ENCODE results near the gene MRPS34.

MRPS34 gene

DNA sequence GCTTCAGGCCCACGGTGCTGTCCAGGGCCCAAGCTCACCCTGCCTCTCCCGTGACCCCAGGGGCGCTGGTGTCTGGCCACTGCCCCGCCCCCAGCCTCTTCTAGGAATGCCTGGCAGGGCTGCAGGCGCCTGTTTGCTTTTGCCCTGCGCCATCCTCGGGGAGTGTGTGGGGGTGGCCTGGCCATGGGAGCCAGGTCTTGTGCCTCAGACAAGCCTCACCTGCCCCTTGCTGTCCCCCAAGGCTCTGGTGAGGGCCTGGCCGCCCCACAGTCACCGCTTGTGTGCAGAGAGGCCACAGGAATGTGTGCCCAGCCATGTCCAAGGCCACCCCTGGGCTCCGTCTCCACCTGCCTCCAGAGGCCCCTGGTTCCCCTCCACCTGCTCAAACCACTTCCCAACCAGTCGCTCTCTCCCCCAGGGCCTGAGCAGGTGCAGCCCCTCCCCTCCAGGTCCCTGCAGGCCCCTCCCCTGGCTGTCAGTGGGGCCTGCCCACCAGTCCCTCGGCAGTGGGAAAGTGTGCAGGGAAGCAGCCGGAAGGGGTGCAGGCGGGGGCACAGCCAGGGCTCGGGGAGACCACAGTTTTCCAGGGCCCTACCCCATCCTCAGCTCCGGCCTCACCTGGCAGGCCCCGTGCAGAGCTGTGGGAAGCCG is 21.4 kb upstream of the MRPS34 start:
- no peak for DNase-seq (ENCODE audit: low spot score)

DNA sequence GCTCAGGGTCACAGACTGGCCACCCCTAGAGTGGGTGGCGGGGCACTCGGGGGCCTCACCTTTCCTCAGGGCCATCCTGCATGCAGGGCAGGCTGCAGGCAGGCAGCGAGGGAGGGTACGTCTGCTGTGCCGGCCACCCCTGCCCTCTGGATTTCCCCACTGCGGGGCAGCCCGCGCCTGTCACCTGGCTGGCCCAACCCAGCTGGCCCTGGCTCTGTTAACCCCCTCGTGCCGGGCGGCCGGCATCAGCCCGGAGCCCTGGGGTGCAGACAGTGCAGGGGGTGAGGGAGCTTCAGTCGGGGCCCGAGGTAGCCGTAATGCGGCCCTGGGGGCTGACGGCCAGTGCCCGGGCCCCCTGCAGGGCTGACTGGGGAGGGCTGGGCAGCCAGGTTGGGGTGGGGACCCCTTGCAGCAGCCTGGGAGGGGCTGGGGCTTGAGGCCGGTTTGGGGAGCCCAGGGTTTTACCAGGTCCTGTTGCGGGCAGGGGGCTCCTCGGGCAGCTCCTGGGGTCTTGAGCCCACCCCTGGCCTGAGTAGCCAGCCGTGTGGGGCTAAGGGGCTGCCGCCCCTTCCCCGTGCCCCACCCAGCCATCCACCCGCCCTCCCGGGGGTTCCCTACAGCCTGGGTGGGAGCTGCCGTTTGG is 20.8 kb upstream of the MRPS34 start, which contains the start of gene IGFALS:
Gene IGFALS, minus strand, starts transcription at position 128 of the 643 bp plus-strand sequence. Its CDS starts 53 bp downstream, at position 75.
- DNase-seq (ENCODE audit: low spot score): no peak

DNA sequence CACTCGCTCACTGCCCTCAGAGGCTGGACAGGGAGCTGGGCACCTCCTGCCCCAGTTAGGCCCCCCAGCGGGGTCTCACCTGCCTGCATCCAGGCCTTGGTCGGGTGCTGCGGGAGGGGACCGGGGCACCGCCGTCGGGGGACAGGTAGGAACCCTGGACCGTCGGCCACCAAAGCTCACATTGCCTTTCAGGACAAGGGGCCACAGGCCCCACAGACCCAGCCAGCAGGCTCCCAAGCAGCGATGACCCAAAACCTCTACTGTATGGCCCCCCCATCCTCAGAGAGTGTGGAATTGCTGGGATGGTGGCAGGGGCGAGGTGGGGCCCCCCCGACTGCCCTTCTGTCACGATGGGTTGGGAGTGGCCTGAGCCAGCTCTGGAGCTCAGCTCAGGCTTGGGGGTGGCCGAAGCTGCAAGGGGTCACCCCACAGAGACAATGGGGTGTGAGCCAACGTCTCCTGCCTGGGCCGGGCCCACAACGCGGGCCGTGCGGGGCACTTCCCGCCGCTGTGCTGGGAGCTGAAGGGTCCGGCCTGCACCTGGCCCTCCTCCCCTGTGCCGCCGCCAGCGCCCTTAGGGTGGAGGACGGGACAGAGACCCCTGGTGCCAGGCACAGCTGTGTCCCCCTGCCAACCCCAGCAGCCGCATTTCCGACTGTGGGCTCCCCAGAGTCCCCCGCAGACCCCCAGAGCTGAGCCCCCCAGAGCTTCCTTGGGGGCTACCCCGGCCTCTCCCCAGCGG is 20.1 kb upstream of the MRPS34 start:
- no peak for DNase-seq (ENCODE audit: low spot score)

DNA sequence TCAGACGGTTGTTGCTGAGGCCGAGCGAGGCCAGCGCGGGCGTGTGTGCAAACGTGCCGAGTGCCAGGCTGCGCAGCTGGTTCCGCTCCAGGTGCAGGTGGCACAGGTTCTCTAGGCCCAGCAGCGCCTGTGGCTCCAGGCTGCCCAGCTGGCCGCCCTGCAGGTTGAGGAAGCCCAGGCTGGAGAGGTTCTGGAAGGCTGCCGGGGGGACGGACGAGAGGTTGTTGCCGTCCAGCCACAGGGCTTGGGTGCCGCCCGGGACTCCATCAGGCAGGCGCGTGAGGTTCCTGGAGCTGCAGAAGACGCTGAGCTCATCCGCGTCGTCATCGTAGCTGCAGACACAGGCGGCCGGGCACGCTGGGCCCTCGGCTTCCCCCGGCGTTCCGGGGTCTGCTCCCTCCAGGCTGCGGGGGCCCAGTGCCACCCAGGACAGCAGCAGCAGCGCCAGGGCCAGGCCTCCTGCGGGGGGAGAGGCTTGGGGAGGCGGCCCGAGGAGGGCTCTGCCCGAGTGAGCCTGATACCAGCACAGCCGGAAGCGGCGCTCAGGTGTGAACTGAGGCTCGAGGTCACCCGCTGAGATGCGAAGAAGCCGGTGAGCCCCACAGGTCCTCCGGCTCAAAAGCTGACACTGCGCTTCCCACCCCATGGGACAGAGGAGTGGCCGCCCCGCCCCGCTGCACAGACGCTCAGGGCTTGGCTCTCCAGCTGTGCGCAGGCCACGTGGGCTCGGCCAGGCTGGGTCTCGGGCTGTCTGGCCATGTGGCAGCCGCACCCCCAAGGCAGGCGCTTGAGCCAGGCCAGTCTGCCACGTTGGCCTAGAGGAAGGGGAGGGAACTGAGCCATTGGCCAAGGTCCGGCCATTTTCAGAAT is 19.2 kb upstream of the MRPS34 start:
- DNase-seq (ENCODE audit: low spot score): no peak

DNA sequence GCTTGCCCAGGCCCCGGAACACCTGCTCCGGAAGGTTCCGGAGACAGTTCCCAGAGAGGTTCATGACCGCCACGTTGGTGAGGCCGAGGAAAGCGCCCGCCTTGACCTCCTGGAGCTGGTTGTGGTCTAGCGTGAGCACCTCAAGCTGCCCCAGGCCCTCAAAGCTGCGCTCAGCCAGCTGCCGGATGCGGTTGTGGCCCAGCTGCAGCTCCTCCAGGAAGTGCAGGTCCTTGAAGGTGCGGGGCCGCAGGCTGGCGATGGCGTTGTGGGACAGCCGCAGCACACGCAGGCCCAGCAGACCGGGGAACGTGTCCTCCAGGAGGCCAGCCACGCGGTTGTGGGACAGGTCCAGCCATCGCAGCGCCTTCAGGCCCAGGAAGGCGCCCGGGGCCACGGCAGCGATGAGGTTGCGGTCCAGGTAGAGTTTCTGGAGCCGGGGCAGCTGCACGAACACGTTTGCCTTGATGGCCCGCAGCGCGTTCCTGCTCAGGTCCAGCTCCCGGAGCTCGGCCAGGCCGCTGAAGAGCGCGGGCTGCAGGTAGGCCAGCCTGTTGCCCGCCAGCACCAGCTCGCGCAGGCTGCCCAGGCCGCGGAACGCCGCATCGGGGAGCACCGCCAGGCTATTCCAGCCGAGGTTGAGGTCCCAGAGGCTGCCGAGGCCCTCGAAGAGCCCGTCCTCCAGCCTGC is 18.5 kb upstream of the MRPS34 start:
- DNase-seq (ENCODE audit: low spot score): no peak

DNA sequence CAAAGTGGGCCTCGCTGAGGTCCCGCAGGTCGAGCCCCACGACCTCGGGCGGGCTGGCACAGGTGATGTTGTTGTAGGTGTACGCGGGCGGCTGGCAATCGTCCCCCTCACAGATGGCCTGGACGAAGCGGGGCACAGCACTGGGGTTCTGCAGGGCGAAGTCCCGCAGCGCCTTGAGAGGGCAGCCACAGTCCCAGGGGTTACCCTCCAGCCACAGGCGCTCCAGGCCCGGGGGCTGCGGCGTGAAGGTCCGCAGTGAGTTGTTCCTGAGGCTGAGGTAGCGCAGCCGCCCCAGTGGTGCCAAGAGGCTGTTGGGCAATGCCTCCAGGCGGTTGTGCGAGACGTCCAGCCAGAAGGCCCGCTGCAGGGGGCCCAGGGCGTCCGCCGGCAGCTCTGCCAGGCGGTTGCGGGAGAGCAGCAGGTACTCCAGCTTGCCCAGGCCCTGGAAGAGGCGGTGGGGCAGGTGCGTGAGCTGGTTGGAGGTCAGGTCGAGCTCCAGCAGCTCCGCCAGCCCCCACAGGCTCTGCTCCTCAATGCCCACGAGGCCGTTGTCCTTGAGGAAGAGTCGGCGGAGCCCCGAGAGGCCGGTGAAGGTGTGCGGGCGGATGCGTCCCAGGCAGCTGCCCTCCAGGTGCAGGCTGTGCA is 17.8 kb upstream of the MRPS34 start:
- DNase-seq (ENCODE audit: low spot score): peak; percentile 58

DNA sequence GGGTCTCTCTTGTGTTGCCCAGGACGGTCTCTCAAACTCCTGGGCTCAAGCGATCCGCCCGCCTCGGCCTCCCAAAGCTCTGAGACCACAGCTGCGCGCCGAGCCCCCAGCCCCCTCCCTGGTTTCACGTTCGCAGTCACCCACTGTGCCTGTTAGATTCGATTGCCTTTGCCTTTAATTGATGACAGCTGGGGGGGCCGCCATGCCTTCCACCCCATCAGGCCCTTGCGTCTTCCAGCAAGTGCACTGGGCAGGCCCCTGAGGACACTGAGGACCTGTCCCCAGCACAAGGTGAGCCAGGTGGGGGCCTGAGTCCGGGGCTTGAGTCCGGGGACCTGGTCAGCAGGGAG is 17.3 kb upstream of the MRPS34 start:
- no peak for DNase-seq (ENCODE audit: low spot score)

DNA sequence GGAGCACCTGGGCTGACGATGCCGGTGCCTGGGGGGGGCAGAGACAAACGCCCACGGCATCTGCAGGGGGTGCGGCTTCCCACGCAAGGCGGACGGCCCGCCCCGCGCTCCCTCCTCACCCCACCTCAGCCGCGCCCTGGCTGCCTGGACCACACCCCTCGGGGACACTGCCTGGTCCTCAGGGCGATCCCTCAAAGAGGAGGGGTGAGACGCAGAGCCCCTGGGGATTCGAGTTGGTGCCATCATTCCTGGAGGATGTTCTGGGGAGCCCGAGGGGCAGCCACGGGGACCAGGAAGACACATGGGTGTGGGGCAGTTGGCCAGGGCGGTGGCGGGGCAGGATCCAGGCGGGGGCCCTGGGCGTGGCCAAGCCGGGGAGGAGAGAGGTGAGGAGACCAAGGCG is 16.7 kb upstream of the MRPS34 start:
- DNase-seq (ENCODE audit: low spot score): no peak

DNA sequence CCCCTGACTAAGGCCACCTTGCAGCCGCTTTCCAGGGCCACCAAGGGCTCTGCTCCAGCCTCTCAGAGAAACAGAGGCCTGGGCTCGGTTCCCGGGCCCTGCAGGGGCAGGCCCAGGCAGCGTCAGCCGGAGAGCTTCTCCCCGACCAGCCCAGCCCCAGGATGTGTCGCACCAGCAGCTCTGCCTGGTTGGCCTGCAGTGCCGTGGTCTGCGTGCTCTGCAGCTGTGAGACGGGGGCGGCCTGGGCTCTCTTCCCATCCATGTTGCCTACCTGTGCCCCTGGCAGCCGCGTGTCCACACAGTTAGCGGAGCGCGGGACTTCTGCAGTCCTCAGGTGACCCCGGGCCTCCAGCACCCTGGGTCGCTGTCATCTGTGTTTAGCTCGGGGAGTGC is 15.8 kb upstream of the MRPS34 start:
- DNase-seq (ENCODE audit: low spot score): no peak

DNA sequence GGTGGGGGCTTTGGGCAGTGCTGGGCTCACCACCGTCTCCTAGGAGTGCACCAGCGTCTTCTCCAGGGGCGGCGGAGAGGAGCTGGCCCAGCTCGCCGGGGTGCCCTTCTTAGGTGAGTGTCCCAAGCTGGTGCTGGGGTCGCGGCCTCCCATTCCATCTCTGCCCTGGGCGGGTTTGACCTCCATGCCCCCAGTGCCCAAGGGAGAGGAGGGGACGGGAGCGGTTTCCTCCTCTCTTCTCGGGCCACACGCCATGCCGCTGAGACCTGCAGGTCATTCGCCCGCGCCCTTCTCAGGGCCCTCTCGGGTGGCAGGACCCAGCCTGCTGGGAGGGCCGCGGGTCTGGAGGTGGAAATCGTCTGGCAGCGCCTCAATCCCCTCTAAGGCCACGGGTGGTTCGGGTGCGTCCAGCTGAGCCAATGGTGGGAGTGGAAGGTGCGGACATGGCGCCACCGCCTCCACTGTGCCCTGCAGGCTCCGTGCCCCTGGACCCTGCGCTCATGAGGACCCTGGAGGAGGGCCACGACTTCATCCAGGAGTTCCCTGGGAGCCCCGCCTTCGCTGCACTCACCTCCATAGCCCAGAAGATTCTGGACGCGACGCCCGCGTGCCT is 15.3 kb upstream of the MRPS34 start:
- DNase-seq (ENCODE audit: low spot score): no peak

DNA sequence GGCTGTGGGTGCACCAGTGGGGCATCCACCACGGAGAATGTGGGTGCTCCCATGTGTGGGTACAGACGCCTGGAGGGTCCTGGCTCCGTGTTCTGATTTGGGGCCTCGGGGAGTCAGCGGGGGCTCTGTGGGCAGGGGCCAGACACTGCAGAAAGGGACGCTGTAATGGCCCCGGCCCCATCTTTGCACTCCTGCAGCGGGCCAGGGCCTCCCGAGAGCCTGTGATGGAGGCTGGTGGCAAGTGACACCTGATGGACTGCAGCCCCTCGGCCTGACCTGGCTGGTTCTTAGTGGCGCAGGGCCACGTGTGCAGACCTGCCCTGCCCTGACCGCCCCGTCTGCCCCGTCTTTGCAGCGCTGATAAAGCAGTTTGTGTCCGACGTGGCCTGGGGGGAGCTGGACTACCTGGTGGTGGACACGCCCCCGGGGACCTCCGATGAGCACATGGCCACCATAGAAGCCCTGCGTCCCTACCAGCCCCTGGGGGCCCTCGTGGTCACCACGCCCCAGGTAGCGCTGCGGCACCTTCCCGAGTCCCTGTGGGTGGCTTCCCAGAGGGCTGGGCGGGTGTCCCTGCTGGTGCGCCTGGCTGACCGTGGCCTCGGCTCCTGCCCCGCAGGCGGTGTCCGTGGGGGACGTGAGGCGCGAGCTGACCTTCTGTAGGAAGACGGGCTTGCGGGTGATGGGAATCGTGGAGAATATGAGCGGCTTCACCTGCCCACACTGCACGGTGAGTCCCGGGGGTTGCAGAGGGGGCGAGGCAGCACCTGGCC is 14.6 kb upstream of the MRPS34 start:
- no peak for DNase-seq (ENCODE audit: low spot score)

DNA sequence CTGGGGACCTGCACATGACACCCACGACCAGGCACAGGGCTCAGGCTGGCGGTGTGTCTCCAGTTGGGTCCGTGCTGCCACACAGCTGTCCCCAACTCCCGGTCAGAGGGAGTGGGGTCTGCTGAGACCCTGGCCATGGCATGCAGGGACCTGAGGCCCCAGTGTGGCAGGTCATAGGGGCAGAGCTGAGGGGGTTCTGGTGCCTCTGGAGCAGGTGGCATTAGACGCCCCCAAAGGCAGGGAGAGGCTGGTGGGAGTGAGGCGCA is 14.1 kb upstream of the MRPS34 start:
- DNase-seq (ENCODE audit: low spot score): no peak

DNA sequence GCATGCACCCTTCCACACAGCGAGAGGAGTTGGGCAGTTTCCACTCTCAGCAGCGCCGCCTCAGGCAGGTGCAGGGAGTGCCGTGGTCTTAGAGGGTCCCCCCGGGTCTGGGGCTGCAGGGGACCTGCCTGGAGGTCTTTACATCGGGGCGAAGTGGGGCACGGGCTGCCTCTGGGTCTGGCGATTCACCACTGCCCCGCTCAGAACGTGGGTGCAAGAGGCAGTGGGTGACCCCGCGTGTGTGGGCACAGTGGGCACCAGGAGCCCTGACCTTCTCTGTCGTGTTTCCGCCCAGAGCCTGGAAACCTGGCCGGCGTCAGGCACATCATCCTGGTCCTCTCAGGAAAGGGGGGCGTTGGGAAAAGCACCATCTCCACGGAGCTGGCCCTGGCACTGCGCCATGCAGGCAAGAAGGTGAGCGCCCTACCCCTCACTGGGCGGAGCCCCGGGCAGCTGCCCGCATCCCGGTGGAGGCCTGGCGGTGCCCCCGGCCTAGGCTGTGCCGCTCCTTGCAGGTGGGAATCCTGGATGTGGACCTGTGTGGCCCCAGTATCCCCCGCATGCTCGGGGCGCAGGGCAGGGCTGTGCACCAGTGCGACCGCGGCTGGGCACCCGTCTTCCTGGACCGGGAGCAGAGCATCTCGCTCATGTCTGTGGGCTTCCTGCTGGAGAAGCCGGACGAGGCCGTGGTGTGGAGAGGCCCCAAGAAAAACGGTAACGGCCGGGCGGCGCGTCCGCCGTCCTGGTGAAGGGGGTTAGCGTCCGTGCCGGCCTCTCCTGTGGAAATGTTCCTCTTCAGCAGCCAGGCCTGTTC is 13.5 kb upstream of the MRPS34 start:
- no peak for DNase-seq (ENCODE audit: low spot score)

DNA sequence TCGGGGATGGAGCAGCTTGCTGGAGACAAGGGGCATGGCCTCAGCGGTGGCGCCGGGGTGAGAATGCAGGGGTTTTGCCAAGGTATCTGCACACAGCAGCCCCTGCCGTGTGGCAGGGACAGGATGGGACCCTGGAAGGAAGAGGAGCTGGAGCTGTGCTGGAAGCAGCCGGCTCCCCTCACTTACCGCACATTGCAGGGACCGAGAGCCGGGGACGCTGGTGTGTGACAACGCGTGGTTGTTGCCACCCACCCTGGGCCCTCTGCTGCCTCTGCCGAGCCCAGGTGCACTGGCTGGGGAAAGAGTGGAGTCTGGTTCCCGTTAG is 12.9 kb upstream of the MRPS34 start:
- DNase-seq (ENCODE audit: low spot score): no peak

DNA sequence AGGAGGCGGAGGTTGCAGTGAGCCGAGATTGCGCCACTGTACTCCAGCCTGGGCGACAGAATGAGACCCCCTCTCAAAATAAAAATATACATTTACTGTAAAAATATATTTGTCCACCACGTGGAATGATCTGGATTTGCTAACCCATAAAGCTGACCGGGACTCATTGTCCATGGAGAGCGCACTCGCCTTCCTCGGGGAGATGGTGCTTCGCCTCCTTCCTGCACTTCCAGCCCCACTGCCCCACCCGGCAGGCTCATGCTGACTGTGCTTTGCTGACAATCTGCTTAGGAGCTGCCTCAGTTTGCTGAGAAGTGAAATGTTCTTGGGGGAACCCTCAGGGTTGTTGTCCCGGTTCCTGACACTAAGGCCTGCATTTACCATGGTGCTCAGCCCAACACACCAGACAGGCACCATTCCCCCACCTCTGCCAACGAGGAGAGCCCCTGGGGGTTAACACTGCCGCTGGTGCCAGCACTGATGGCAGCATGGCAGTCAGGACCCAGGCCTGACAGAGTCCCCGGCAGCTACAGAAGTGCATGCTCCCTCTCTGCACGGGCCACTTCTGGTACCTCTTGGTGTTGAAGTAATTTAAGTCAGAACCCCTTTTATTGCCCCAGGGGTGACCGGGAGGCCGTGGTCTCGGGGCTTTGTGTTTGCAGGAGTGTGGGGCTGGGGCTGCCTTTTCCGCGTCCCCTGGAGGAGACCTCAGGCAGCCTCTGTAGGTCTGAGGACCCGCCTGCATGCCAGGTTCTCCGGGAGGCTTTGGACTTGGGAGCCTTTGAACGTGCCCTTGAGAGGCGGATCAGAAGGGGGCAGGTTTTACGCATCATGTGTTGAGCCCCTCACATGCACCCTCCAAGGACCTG is 12.3 kb upstream of the MRPS34 start:
- no peak for DNase-seq (ENCODE audit: low spot score)

DNA sequence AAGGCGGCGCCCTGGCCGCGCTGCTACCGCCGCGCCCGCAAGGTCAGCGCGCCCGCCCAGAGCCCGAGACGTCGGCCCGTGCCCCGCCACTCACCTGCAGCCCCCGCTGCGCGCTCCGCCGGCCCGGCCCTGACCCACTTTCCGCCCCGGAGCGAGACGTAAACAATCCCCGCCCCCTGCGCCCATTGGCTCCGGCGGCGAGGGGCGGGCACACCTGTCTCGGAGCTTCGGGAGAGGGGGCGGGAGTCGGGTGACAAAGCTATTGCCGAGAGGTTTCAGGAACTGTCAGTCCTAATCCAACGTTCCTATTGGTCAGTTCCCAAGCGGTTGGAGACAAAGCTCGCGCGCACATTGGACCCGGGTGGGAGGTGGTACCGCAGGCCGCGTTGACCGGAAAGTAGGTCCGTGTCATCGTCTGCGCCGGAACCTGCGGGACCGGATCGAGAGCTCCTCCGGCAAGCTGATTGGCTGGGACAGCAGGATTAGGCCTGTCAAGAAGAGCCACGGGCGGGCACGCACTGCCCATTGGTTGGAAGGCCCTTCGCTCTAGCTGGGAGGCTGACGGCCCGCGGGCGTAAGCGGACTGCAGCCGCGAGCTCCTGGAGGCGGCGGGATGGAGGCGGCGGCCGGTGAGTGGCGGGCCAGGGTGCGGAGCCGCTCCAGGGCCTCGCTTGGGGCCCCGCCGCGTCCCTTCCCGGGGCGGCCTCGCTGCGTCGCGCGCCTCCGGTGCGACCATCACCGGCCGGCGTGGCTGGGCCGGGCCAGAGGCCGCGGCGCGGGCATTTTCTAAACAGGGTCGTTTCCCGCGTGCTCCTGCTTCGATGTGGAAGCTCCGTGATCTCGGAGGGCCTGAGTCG is 9.7 kb upstream of the MRPS34 start, which contains the start of the genes NUBP2 and SPSB3:
Gene NUBP2, plus strand, starts transcription at position 553 of the 857 bp plus-strand sequence. Its CDS starts 61 bp downstream, at position 614.
Gene SPSB3, minus strand, starts transcription at position 164 of the 857 bp plus-strand sequence. CDS start 1,088 bp downstream, outside the sequence.
- DNase-seq (ENCODE audit: low spot score): peak; percentile 100

DNA sequence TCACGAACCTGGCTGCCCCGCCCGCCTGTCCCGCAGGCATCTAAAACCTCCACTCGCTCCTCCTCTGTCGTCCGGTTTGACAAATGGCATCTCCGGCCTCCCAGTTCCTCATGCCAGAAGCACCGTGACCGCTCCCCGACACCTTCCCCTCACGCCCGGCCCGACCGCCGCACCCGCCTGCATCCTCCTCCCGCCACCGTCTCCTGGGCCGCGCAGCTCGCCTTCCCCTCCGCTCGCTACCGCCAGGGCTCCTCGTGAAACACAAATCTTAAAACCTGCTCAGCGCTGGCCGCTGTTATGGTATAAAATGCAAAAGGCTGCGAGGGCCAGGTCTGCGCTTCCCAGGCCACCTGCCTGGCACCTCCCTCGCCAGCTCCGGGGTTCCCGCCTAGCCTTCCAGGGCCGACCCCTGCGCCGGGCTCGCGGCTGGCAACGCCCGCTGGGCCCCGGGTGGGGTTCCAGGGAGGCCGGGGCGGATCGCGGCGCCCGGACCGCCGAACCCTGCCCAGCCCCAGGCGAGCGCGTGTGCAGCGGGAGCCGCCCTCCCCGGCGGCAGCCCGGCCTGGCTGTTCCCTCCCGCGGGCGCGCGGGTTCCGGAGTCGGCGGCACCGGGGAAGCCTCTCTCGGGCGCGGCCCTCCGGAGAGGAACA is 8.9 kb upstream of the MRPS34 start:
- DNase-seq (ENCODE audit: low spot score): no peak

Data from cerebellar cortex (tissue), 1 donor.